Neutrophil (primary cell): ENCODE results near the gene PPARGC1A.

Source experiments
- H3K27ac ChIP-seq: fragments of 200-600 bp; sonication (generic); 2 replicates; pipeline ENCODE4 v1.5.1; 2016; ENCODE audit warnings: mild to moderate bottlenecking, moderate library complexity
- H3K27me3 ChIP-seq: fragments of 200-600 bp; sonication (generic); 2 replicates; pipeline ENCODE4 v1.6.0; 2016; ENCODE audit warnings: mild to moderate bottlenecking
- H3K36me3 ChIP-seq: fragments of 200-600 bp; sonication (generic); 2 replicates; pipeline ENCODE4 v1.5.1; 2017
- H3K4me1 ChIP-seq, 2 experiments: fragments of 200-600 bp in 1 of 2; sonication (generic) in 1 of 2; 1 replicate in 1 of 2; 2 replicates in 1 of 2; pipeline versions ENCODE4 v1.5.1 to v1.6.1; 2013 to 2016; ENCODE audit warnings: low read depth in 1 of 2, low read length in 1 of 2, mild to moderate bottlenecking in 1 of 2, moderate library complexity in 1 of 2; ENCODE audit not compliant: control insufficient read depth in 1 of 2, insufficient read depth in 1 of 2
- H3K4me3 ChIP-seq, 2 experiments: fragments of 200-600 bp in 1 of 2; sonication (generic) in 1 of 2; 1 replicate in 1 of 2; 2 replicates in 1 of 2; pipeline ENCODE4 v1.5.1; 2013 to 2016; ENCODE audit warnings: low read depth in 1 of 2, low read length in 1 of 2, mild to moderate bottlenecking in 1 of 2, moderate library complexity in 1 of 2
- H3K9me3 ChIP-seq: fragments of 200-600 bp; sonication (generic); 2 replicates; pipeline ENCODE4 v1.5.1; 2016
- CTCF ChIP-seq: fragments of 200-600 bp; sonication (generic); IDR thresholded peaks from 2 replicates; pipeline ENCODE4 v1.5.1; 2016; ENCODE audit warnings: antibody characterized with exemption

PPARGC1A gene

DNA sequence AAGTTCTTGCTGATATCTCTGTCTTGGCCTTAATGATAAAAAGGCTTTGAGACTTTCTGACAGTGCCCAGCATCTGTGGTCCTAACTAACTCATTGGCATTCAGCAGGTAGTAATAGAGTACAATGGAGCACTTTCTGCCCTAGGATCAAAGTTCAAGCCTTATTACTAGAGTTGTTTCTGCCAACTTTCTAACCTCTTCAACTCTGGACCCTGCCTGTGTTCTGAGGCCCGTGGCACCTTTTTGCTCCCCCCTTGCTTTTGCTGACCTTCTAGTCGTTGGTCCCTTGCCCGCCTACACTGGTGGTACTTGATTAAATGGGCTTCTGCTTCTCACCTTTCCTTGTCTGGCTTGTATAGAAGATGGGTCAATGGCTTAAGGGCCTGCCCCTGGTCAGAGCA, 126.3 kb downstream of the PPARGC1A start:
- H3K27me3 ChIP-seq = no peaks in the 10 kb centered on the region
- H3K9me3 ChIP-seq = no peaks in the 10 kb centered on the region
- H3K4me3 ChIP-seq = no peak overlapping the region
- H3K36me3 ChIP-seq = no peaks in the 10 kb centered on the region
- H3K27ac ChIP-seq = no peak overlapping the region
- TF ChIP-seq CTCF = no peak
- H3K4me1 ChIP-seq = no peaks in the 10 kb centered on the region

DNA sequence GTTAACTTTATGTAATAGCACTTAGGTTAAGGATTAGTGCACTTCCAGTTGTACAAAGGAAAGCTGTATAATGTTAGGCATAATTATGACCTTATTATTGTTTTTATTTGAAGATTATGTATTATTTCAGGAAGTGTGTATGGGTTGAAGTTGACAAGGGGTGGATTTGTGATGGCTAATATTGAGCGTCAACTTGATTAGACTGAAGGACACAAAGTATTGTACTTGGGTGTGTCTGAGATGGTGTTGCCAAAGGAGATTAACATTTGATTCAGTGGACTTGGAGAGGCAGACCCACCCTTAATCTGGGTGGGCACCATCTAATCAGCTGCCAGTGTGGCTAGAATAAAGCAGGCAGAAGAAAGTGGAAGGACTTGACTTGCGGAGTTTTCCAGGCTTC, 127.3 kb downstream of the PPARGC1A start:
- Histone ChIP-seq H3K36me3 (no peaks in the 10 kb centered on the region), H3K4me3 (no peak overlapping the region), H3K27me3 (no peaks in the 10 kb centered on the region), H3K27ac (no peak overlapping the region), H3K4me1 (no peaks in the 10 kb centered on the region), H3K9me3 (no peaks in the 10 kb centered on the region)
- TF ChIP-seq CTCF = no peak

GRCh38 chr4:23759066-23759465, 130.8 kb downstream of the PPARGC1A start:
- Histone ChIP-seq H3K9me3 (no peaks in the 10 kb centered on the region), H3K4me1 (no peaks in the 10 kb centered on the region), H3K27ac (no peak overlapping the region), H3K4me3 (no peak overlapping the region), H3K27me3 (no peaks in the 10 kb centered on the region), H3K36me3 (no peaks in the 10 kb centered on the region)
- no peak for TF ChIP-seq CTCF

GRCh38 chr4:23754688-23755087, 135.2 kb downstream of the PPARGC1A start:
- H3K36me3 ChIP-seq = no peaks in the 10 kb centered on the region

GRCh38 chr4:23750125-23750524, 139.7 kb downstream of the PPARGC1A start:
- Histone ChIP-seq H3K36me3 (no peaks in the 10 kb centered on the region), H3K4me1 (no peaks in the 10 kb centered on the region), H3K27ac (no peak overlapping the region), H3K27me3 (no peaks in the 10 kb centered on the region), H3K9me3 (no peaks in the 10 kb centered on the region), H3K4me3 (no peak overlapping the region)
- TF ChIP-seq CTCF = no peak

More at GRCh38 chr4:23754688-23755087, 135.2 kb downstream of the PPARGC1A start:
- H3K4me3 ChIP-seq = no peak overlapping the region
- H3K4me1 ChIP-seq = no peaks in the 10 kb centered on the region
- H3K27me3 ChIP-seq = no peaks in the 10 kb centered on the region
- no peak overlapping the region for H3K27ac ChIP-seq
- TF ChIP-seq CTCF = no peak
- no peaks in the 10 kb centered on the region for H3K9me3 ChIP-seq

GRCh38 chr4:23747281-23747735, 142.5 kb downstream of the PPARGC1A start:
- H3K27me3 ChIP-seq = no peaks in the 10 kb centered on the region
- H3K36me3 ChIP-seq = no peaks in the 10 kb centered on the region

More at GRCh38 chr4:23747281-23747735, 142.5 kb downstream of the PPARGC1A start:
- H3K27ac ChIP-seq = no peak overlapping the region
- no peaks in the 10 kb centered on the region for H3K9me3 ChIP-seq
- TF ChIP-seq CTCF = no peak
- no peak overlapping the region for H3K4me3 ChIP-seq
- no peaks in the 10 kb centered on the region for H3K4me1 ChIP-seq
